HG03135 (cell line): ENCODE data around the gene ABHD3.
A peak's percentile ranks its signal among the peaks of the same experiment; 100 is the strongest.
"Not testable (repeated sequence)": the region's sequence is repeated elsewhere in the genome, so short reads cannot be mapped to it uniquely, and the experiment has no call there.

Experiments used
- ATAC-seq: cut with Tn5 transposase; IDR thresholded peaks from one replicate; pipeline ENCODE4 v1.9.1; 2021; ENCODE audit warnings: mild to moderate bottlenecking, moderate library complexity; ENCODE audit not compliant: unreplicated experiment

The ABHD3 gene

GRCh38 chr18:21704603-21705364 lies at the start of gene ABHD3:
Gene ABHD3, minus strand, starts transcription at chr18:21704774. Its CDS starts 109 bp downstream, at chr18:21704665.
- peak; percentile 93 for ATAC-seq

- ATAC-seq, result no peak
Observed at GRCh38 chr18:21747764-21748693, 43.5 kb upstream of the ABHD3 start.

GRCh38 chr18:21747268-21747667 lies 42.7 kb upstream of the ABHD3 start:
- no peak for ATAC-seq

GRCh38 chr18:21745231-21745630 lies 40.7 kb upstream of the ABHD3 start:
- no peak for ATAC-seq

GRCh38 chr18:21743166-21743832 lies 38.7 kb upstream of the ABHD3 start:
- no peak for ATAC-seq

GRCh38 chr18:21742315-21742687 lies 37.7 kb upstream of the ABHD3 start:
- no peak for ATAC-seq

- ATAC-seq, result peak; percentile 4
Observed at GRCh38 chr18:21741562-21742314, 37.2 kb upstream of the ABHD3 start.

- ATAC-seq, result no peak
Observed at GRCh38 chr18:21741312-21741561, 36.7 kb upstream of the ABHD3 start.

- peak; percentile 97 for ATAC-seq
Observed at GRCh38 chr18:21740538-21741311, 36.2 kb upstream of the ABHD3 start, which contains the start of gene MIB1. Gene MIB1, plus strand, starts transcription at chr18:21740792. Its CDS starts 792 bp downstream, at chr18:21741584.

GRCh38 chr18:21739604-21740537 lies 35.3 kb upstream of the ABHD3 start:
- ATAC-seq, result peak; percentile 9

- not testable (repeated sequence) for ATAC-seq
Observed at GRCh38 chr18:21736926-21737325, 32.4 kb upstream of the ABHD3 start.

GRCh38 chr18:21735452-21736015 lies 31.0 kb upstream of the ABHD3 start:
- no peak for ATAC-seq

- ATAC-seq, result no peak
Observed at GRCh38 chr18:21733011-21733410, 28.4 kb upstream of the ABHD3 start.

- ATAC-seq, result no peak
Observed at GRCh38 chr18:21727702-21728101, 23.1 kb upstream of the ABHD3 start.

GRCh38 chr18:21725201-21725600 lies 20.6 kb upstream of the ABHD3 start:
- ATAC-seq, result no peak

- no peak for ATAC-seq
Observed at GRCh38 chr18:21722687-21723086, 18.1 kb upstream of the ABHD3 start.

GRCh38 chr18:21714474-21714873 lies 9.9 kb upstream of the ABHD3 start:
- no peak for ATAC-seq

GRCh38 chr18:21707130-21707529 lies 2.6 kb upstream of the ABHD3 start:
- ATAC-seq, result not testable (repeated sequence)
